H1 (cell line): Measurements from ENCODE around the gene GOLGA2. TPM values are rescaled to one million over a fixed set of nuclear protein-coding genes. Genes with fewer than 3 reads are reported as not detected.

ENCODE experiments used
- CTCF ChIA-PET: fragments of 300-600 bp; sonication (Branson Sonifier 250); formaldehyde crosslinking; loops from one replicate; lab custom pipeline; 2021; ENCODE audit not compliant: partially characterized antibody; lab: Charles Lee
- POLR2A ChIA-PET: fragments of 300-600 bp; sonication (Branson Sonifier 250); formaldehyde crosslinking; loops from one replicate; lab custom pipeline; 2021; ENCODE audit warnings: inconsistent platforms; ENCODE audit not compliant: partially characterized antibody; lab: Charles Lee
- DNase-seq, 2 experiments: peaks; one replicate each; pipeline versions ENCODE4 v3.0.0 to v3.0.0-alpha.2; 2010 to 2022; ENCODE audit warnings: low spot score in 2 of 2, low read depth in 1 of 2, mixed read lengths in 1 of 2
- FAIRE-seq: peaks from 2 replicates; lab custom pipeline; 2011; peaks lifted over from hg19 to GRCh38; lab: Jason Lieb, UNC
- H2AFZ ChIP-seq: 2 replicates; pipeline ENCODE4 v1.8.1; 2012; ENCODE audit warnings: low read length, inconsistent platforms
- H2AK5ac ChIP-seq: 2 replicates; pipeline ENCODE4 v1.6.1; 2013; ENCODE audit warnings: low read depth, low read length
- H2BK120ac ChIP-seq: replicated peaks from 2 replicates; pipeline ENCODE3; 2013; ENCODE audit warnings: low read depth, low read length, inconsistent platforms
- H2BK12ac ChIP-seq: 2 replicates; pipeline ENCODE4 v1.6.1; 2013; ENCODE audit warnings: low read depth, low read length
- H2BK15ac ChIP-seq: 2 replicates; pipeline ENCODE4 v1.6.1; 2013; ENCODE audit warnings: low read length
- H2BK20ac ChIP-seq: 2 replicates; pipeline ENCODE4 v1.6.1; 2013; ENCODE audit warnings: low read length
- H2BK5ac ChIP-seq: 2 replicates; pipeline ENCODE4 v1.6.1; 2013; ENCODE audit warnings: low read depth, low read length
- H3K14ac ChIP-seq: 2 replicates; pipeline ENCODE4 v1.6.1; 2013; ENCODE audit warnings: inconsistent platforms; ENCODE audit not compliant: insufficient read length
- H3K18ac ChIP-seq: 2 replicates; pipeline ENCODE4 v1.6.1; 2013; ENCODE audit warnings: low read length; ENCODE audit errors: extremely low read depth
- H3K23ac ChIP-seq: 2 replicates; pipeline ENCODE4 v1.6.1; 2013; ENCODE audit warnings: inconsistent platforms; ENCODE audit not compliant: insufficient read length
- H3K23me2 ChIP-seq: 2 replicates; pipeline ENCODE4 v1.6.1; 2013; ENCODE audit warnings: low read depth, low read length
- H3K27ac ChIP-seq: 2 replicates; pipeline ENCODE4 v1.6.1; 2011; ENCODE audit warnings: low read depth, low read length, inconsistent platforms
- H3K27me3 ChIP-seq, 4 experiments: replicated peaks in 1 of 4; 1 replicate in 1 of 4; 2 replicates in 3 of 4; pipeline versions ENCODE4 v1.6.1 to v1.8.1; 2011 to 2013; ENCODE audit warnings: low read length in 3 of 4, mild to moderate bottlenecking in 3 of 4, inconsistent platforms in 2 of 4, mixed read lengths in 2 of 4, moderate library complexity in 1 of 4; ENCODE audit not compliant: control insufficient read depth in 3 of 4, insufficient read depth in 3 of 4; ENCODE audit errors: extremely low read depth in 1 of 4
- H3K36me3 ChIP-seq, 4 experiments: 2 replicates each; pipeline versions ENCODE4 v1.6.1 to v1.8.1; 2011 to 2013; ENCODE audit warnings: mild to moderate bottlenecking in 4 of 4, low read length in 3 of 4, moderate library complexity in 2 of 4, control low read depth in 1 of 4, inconsistent platforms in 1 of 4; ENCODE audit not compliant: insufficient read depth in 4 of 4, control insufficient read depth in 2 of 4
- H3K4ac ChIP-seq: replicated peaks from 2 replicates; pipeline ENCODE3; 2013; ENCODE audit warnings: low read length, low read depth, mixed read lengths, inconsistent platforms; ENCODE audit not compliant: insufficient read length
- H3K4me1 ChIP-seq, 4 experiments: replicated peaks in 1 of 4; 1 replicate in 1 of 4; 2 replicates in 3 of 4; pipeline versions ENCODE4 v1.6.1 to v1.8.1; 2011 to 2013; ENCODE audit warnings: low read length in 3 of 4, inconsistent platforms in 2 of 4, mixed read lengths in 1 of 4; ENCODE audit not compliant: insufficient read depth in 4 of 4, control insufficient read depth in 3 of 4
- H3K4me2 ChIP-seq, 2 experiments: 2 replicates each; pipeline versions ENCODE4 v1.6.1 to v1.8.1; 2011 to 2013; ENCODE audit warnings: low read depth in 2 of 2, low read length in 2 of 2, control low read depth in 1 of 2, inconsistent platforms in 1 of 2, mild to moderate bottlenecking in 1 of 2; ENCODE audit not compliant: insufficient read depth in 1 of 2
- H3K4me3 ChIP-seq, 4 experiments: fragments of 200-600, 300-600 bp in 1 of 4; sonication (generic), shearing (Covaris generic), sonication (Bioruptor Twin) in 1 of 4; 2 replicates each; pipeline versions ENCODE4 v1.5.1 to v1.8.1; 2011 to 2016; ENCODE audit warnings: low read length in 4 of 4, low read depth in 3 of 4, control low read depth in 2 of 4, inconsistent platforms in 2 of 4, mild to moderate bottlenecking in 2 of 4, mixed read lengths in 1 of 4, moderate library complexity in 1 of 4; ENCODE audit not compliant: insufficient read depth in 2 of 4; ENCODE audit errors: extremely low read depth in 1 of 4
- H3K56ac ChIP-seq: replicated peaks from 2 replicates; pipeline ENCODE3; 2013; ENCODE audit warnings: low read depth, mild to moderate bottlenecking, mixed read lengths, low read length, inconsistent platforms; ENCODE audit not compliant: insufficient read length
- H3K79me1 ChIP-seq: 2 replicates; pipeline ENCODE4 v1.6.1; 2013; ENCODE audit warnings: low read depth, low read length, control low read depth
- H3K79me2 ChIP-seq, 2 experiments: 2 replicates each; pipeline versions ENCODE4 v1.6.1 to v1.8.1; 2012 to 2013; ENCODE audit warnings: low read length in 2 of 2, mild to moderate bottlenecking in 2 of 2, inconsistent platforms in 1 of 2; ENCODE audit not compliant: insufficient read depth in 2 of 2, control insufficient read depth in 1 of 2
- H3K9ac ChIP-seq, 4 experiments: replicated peaks in 1 of 4; 1 replicate in 1 of 4; 2 replicates in 3 of 4; pipeline versions ENCODE4 v1.6.1 to v1.8.1; 2011 to 2013; ENCODE audit warnings: low read depth in 3 of 4, low read length in 3 of 4, control low read depth in 2 of 4, mild to moderate bottlenecking in 2 of 4, moderate library complexity in 2 of 4, inconsistent platforms in 1 of 4; ENCODE audit errors: extremely low read depth in 1 of 4
- H3K9me3 ChIP-seq, 2 experiments: 2 replicates each; pipeline versions ENCODE4 v1.6.1 to v1.8.1; 2012 to 2013; ENCODE audit warnings: mild to moderate bottlenecking in 2 of 2, moderate library complexity in 2 of 2, control low read depth in 1 of 2, inconsistent platforms in 1 of 2, low read depth in 1 of 2, low read length in 1 of 2, mixed read lengths in 1 of 2; ENCODE audit not compliant: insufficient read depth in 2 of 2
- H4K20me1 ChIP-seq, 2 experiments: replicated peaks in 1 of 2; 2 replicates each; pipeline versions ENCODE3 to v1.8.1; 2011 to 2013; ENCODE audit warnings: inconsistent platforms in 2 of 2, low read length in 2 of 2, mild to moderate bottlenecking in 1 of 2; ENCODE audit not compliant: insufficient read depth in 2 of 2, control insufficient read depth in 1 of 2
- H4K5ac ChIP-seq: 2 replicates; pipeline ENCODE4 v1.6.1; 2013; ENCODE audit warnings: low read length, low read depth, mixed read lengths, inconsistent platforms; ENCODE audit not compliant: insufficient read length
- H4K8ac ChIP-seq: 2 replicates; pipeline ENCODE4 v1.8.0; 2013; ENCODE audit warnings: mild to moderate bottlenecking, moderate library complexity, low read length, inconsistent platforms; ENCODE audit not compliant: insufficient read depth; ENCODE audit errors: extremely low read depth
- H4K91ac ChIP-seq: replicated peaks from 2 replicates; pipeline ENCODE3; 2013; ENCODE audit warnings: low read length, mixed read lengths, inconsistent platforms; ENCODE audit not compliant: insufficient read length
- BACH1 ChIP-seq: IDR thresholded peaks from 2 replicates; pipeline ENCODE4 v1.6.1; 2012; ENCODE audit warnings: low read length, improper control_type of control experiment
- BRCA1 ChIP-seq: IDR thresholded peaks from 2 replicates; pipeline ENCODE4 v1.6.1; 2012; ENCODE audit warnings: low read depth, low read length, improper control_type of control experiment
- CHD1 ChIP-seq: IDR thresholded peaks from 2 replicates; pipeline ENCODE4 v1.6.1; 2012; ENCODE audit warnings: low read depth, low read length, improper control_type of control experiment
- HDAC6 ChIP-seq: IDR thresholded peaks from one replicate; pipeline ENCODE4 v1.7.1; 2012; ENCODE audit warnings: low read depth, mild to moderate bottlenecking, inconsistent platforms, low read length, moderate library complexity
- PHF8 ChIP-seq: fragments of 200-600 bp; sonication (generic); conservative IDR thresholded peaks from 2 replicates; pipeline ENCODE4 v1.7.1; 2012; ENCODE audit warnings: low read depth, mild to moderate bottlenecking, inconsistent platforms, low read length, moderate library complexity
- RNF2 ChIP-seq: fragments of 200-900, 300-1000 bp; sonication (generic); IDR thresholded peaks from 2 replicates; pipeline ENCODE4 v1.7.1; 2016; ENCODE audit warnings: borderline replicate concordance, low read depth, mild to moderate bottlenecking, antibody characterized with exemption, low read length; ENCODE audit not compliant: poor library complexity, severe bottlenecking; ENCODE audit errors: missing control alignments
- SAP30 ChIP-seq: fragments of 300-600 bp; sonication (generic); IDR thresholded peaks from 2 replicates; pipeline ENCODE4 v1.7.1; 2012; ENCODE audit warnings: low read length, moderate library complexity, mild to moderate bottlenecking, inconsistent platforms; ENCODE audit not compliant: insufficient read depth, insufficient replicate concordance
- TEAD4 ChIP-seq: IDR thresholded peaks from 2 replicates; pipeline ENCODE4 v1.6.1; 2012; ENCODE audit warnings: low read depth, low read length, inconsistent platforms, mixed read lengths
- YY1 ChIP-seq: IDR thresholded peaks from 2 replicates; pipeline ENCODE4 v1.6.1; 2011; ENCODE audit warnings: low read depth, mild to moderate bottlenecking, low read length
- WGBS, 2 experiments: shearing (Covaris generic) in 1 of 2; methylation state at CpG; one replicate each; pipeline versions ENCODE4 v1.1.6 to v1.1.7; 2013 to 2015; ENCODE audit warnings: low lambda C conversion rate in 2 of 2, mixed read lengths in 2 of 2, inconsistent platforms in 1 of 2, low coverage in 1 of 2, missing lambda C conversion rate in 1 of 2; ENCODE audit not compliant: insufficient replicate concordance in 2 of 2, insufficient coverage in 1 of 2, insufficient read length in 1 of 2; ENCODE audit errors: extremely low coverage in 1 of 2, missing lambda C conversion rate in 1 of 2; 5-methylcytosine and 5-hydroxymethylcytosine counted together
- polyA plus RNA-seq, 7 experiments: library from polyadenylated mRNA; depleted of rRNA in 3 of 7; stranded (reverse) in 5 of 7; unstranded in 2 of 7; fragments of >200 nt in 5 of 7; fragments of 200-250 nt in 2 of 7; gene quantifications; 1 replicate in 5 of 7; 2 replicates in 1 of 7; 4 replicates in 1 of 7; pipeline versions ENCODE4 v1.2.1 to v1.2.3, GENCODE V29; 2011 to 2013; ENCODE audit warnings: missing spikeins in 2 of 7, mixed read lengths in 2 of 7
- total RNA-seq: library from RNA; stranded (reverse); fragmentation: NEBNext Ultra II Directional; extraction: Animal tissue kit (Norgen Biotek cat#: 25700); gene quantifications from 2 replicates; pipeline ENCODE4 v1.2.1, GENCODE V29; 2021

Gene GOLGA2
- total and polyA plus RNA-seq, 2 of the 8 experiments (the other 6 are each of a cell fraction or from before 2014, with no cell fraction given) = 13.1 to 43.6 TPM

DNA sequence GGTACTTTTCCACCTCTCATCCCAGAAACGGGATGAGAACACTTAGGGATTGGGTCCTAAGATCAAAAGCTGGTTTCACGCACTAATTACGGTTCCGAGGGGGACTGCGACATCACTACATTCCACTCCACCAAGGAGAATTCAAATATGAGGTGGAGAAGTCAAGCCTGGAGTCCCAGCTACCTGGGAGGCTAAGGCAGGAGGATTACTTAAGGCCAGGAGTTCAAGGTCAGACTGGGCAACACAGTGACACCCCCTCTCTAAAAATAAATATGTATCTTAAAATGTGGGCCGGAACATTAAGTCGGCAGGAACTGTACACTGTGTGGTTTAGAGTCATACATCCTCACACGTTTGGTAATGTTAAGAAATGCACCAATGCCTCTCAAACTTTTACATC is 1.6 kb downstream of the GOLGA2 start:
- Histone ChIP-seq H2AK5ac (no peak overlapping the region), H3K36me3 (peaks cover 0 to 13% (median 9%) of the 10 kb centered on the region in 4 experiments; a peak in 6 of 8 replicates), H2BK15ac (no peak overlapping the region), H3K4me2 (no peak overlapping the region; a peak in 1 of 4 replicates), H3K4me3 (no peak overlapping the region), H3K79me1 (no peaks in the 10 kb centered on the region), H4K8ac (no peak overlapping the region), H3K14ac (no peak overlapping the region), H2BK120ac (no peak overlapping the region), H3K23me2 (peaks cover 11% of the 10 kb centered on the region), H3K9me3 (no peaks in the 10 kb centered on the region), H4K20me1 (no peaks in the 10 kb centered on the region), H3K27me3 (no peaks in the 10 kb centered on the region), H2BK20ac (no peak overlapping the region), H3K27ac (no peak overlapping the region), H3K79me2 (peaks cover 0 to 8% of the 10 kb centered on the region in 2 experiments; a peak in 1 of 4 replicates), H4K91ac (no peak overlapping the region), H3K9ac (no peak overlapping the region), H4K5ac (no peak overlapping the region), H3K18ac (no peak overlapping the region), H2BK5ac (no peak overlapping the region), H2BK12ac (no peak overlapping the region), H3K4me1 (peaks cover 0 to 4% (median 3%) of the 10 kb centered on the region in 4 experiments; a peak in 5 of 7 replicates), H2AFZ (no peak overlapping the region), H3K56ac (no peak overlapping the region), H3K4ac (no peak overlapping the region), H3K23ac (no peak overlapping the region)
- DNase-seq = no peak
- CTCF ChIA-PET = interaction anchor here (1.0 to 2.1 kb wide), 2 partner anchors 10 to 20 kb away, joined by 3 to 6 read pairs; no protein-coding TSS in a partner anchor
- FAIRE-seq = no peak
- no peak for TF ChIP-seq BRCA1
- TF ChIP-seq CHD1 = no peak
- no peak for TF ChIP-seq YY1
- no peak for TF ChIP-seq RNF2
- no peak for TF ChIP-seq BACH1
- no peak for TF ChIP-seq SAP30
- no peak for TF ChIP-seq HDAC6
- TF ChIP-seq PHF8 = no peak
- no peak for TF ChIP-seq TEAD4
- WGBS, 2 experiments = 90% methylated on average over 8 of the region's 8 CpGs; no CpG with 5 or more reads in 1 of the 2 experiments
- POLR2A ChIA-PET = interaction anchor here (1.2 to 1.4 kb wide), 2 partner anchors 12 to 59 kb away, joined by 3 to 4 read pairs; no protein-coding TSS in a partner anchor
